ENCODE data around the gene C19orf53.
A peak's percentile ranks its signal among the peaks of the same experiment; 100 is the strongest.

C19orf53 gene

DNA sequence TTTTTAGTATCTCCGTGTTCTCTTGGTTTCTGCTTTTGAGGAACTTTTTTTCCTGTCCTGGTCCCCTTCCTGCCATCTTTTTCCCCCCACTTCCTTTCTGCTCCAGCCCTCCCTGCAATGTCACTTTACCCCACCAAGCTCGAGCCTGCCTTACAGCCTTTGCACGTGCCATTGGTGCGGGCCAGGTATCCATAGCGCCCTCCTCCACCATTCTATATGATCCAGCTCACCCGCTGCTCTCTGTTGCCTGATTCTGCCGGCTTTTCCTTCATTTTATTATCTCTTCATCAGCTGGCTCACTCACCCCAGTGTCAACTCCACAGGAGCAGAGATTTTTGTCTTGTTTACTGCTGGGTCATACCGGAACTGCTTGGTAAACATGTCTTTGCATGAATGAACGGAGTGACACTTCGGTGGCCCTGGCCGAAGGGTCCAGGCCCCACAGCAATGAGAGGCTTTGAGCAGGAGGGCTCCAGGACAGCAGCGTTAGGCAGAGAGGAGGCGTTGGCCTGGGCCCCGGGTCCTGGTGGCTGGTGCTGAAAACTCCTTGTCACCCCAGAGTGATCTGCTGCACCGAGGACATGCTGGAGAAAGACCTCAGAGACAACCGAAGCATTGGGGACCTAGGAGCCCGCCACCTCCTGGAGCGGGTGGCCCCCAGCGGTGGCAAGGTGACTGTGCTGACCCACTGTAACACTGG, 8.7 kb upstream of the C19orf53 start:
- Histone ChIP-seq H3K4me1 (peaks cover 9% of the 10 kb centered on the region), H3K36me3 (ENCODE audit: control insufficient read depth, insufficient read depth, low read length) (no peaks in the 10 kb centered on the region), H3K27ac (peak overlapping the region; percentile 73), H3K27me3 (ENCODE audit: control insufficient read depth, insufficient read depth, low read length) (no peaks in the 10 kb centered on the region), H3K79me2 (no peaks in the 10 kb centered on the region), H3K9me3 (ENCODE audit: control insufficient read depth, low read length) (no peaks in the 10 kb centered on the region), H3K9ac (no peak overlapping the region), H2AFZ (peak overlapping the region; percentile 79), H3K4me2 (ENCODE audit: low read length) (peak overlapping the region; percentile 37), H3K4me3 (ENCODE audit: low read depth, low read length) (peak overlapping the region; percentile 27)
- TF ChIP-seq CTCF (IDR thresholded peaks at IDR 0.05) = no peak

- Histone ChIP-seq H3K4me1 (peaks cover 9% of the 10 kb centered on the region), H2AFZ (no peak overlapping the region), H3K9ac (no peak overlapping the region), H3K4me2 (ENCODE audit: low read length) (peak overlapping the region; percentile 37), H3K27ac (peak overlapping the region; percentile 73), H3K4me3 (ENCODE audit: low read depth, low read length) (no peak overlapping the region), H3K27me3 (ENCODE audit: control insufficient read depth, insufficient read depth, low read length) (no peaks in the 10 kb centered on the region), H3K9me3 (ENCODE audit: control insufficient read depth, low read length) (no peaks in the 10 kb centered on the region), H3K36me3 (ENCODE audit: control insufficient read depth, insufficient read depth, low read length) (no peaks in the 10 kb centered on the region), H3K79me2 (no peaks in the 10 kb centered on the region)
- TF ChIP-seq CTCF (IDR thresholded peaks at IDR 0.05) = no peak
These were observed 8.2 kb upstream of the C19orf53 start for GRCh38 chr19:13766095-13766481.

GRCh38 chr19:13768510-13768909, 5.7 kb upstream of the C19orf53 start:
- Histone ChIP-seq H2AFZ (no peak overlapping the region), H3K9me3 (ENCODE audit: control insufficient read depth, low read length) (no peaks in the 10 kb centered on the region), H3K4me2 (ENCODE audit: low read length) (no peak overlapping the region), H3K79me2 (no peaks in the 10 kb centered on the region), H3K9ac (no peak overlapping the region), H3K27me3 (ENCODE audit: control insufficient read depth, insufficient read depth, low read length) (no peaks in the 10 kb centered on the region), H3K27ac (no peak overlapping the region), H3K4me1 (peaks cover 9% of the 10 kb centered on the region), H3K4me3 (ENCODE audit: low read depth, low read length) (no peak overlapping the region), H3K36me3 (ENCODE audit: control insufficient read depth, insufficient read depth, low read length) (no peaks in the 10 kb centered on the region)
- no peak for TF ChIP-seq CTCF (IDR thresholded peaks at IDR 0.05)

DNA sequence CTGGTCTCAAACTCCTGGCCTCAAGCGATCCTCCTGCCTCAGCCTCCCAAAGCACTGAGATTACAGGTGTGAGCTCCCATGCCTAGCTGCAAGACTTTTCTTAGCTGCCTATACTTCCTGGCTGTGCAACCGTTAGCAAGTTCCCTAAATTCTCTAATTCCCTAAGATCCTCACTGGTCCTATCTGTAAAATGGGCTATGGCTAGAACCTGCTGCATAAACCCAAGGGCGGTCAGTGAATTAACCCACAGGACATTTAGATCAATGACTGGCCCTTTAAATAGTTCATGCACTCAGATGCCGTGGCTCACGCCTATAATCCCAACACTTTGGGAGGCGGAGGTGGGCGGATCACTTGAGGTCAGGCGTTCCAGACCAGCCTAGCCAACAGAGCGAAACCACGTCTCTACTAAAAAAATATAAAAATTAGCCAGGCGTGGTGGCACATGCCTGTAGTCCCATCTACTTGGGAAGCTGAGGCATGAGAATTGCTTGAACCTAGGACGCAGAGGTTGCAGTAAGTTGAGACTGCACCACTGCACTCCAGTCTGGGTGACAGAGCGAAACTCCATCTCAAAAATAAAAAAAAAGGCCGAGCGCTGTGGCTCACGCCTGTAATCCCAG, 4.1 kb upstream of the C19orf53 start:
- no peaks in the 10 kb centered on the region for H3K9me3 ChIP-seq (ENCODE audit: control insufficient read depth, low read length)
- no peak for TF ChIP-seq CTCF (IDR thresholded peaks at IDR 0.05)
- no peaks in the 10 kb centered on the region for H3K36me3 ChIP-seq (ENCODE audit: control insufficient read depth, insufficient read depth, low read length)
- H3K9ac ChIP-seq = no peak overlapping the region
- H2AFZ ChIP-seq = no peak overlapping the region
- no peaks in the 10 kb centered on the region for H3K79me2 ChIP-seq
- peaks cover 8% of the 10 kb centered on the region for H3K4me1 ChIP-seq
- no peaks in the 10 kb centered on the region for H3K27me3 ChIP-seq (ENCODE audit: control insufficient read depth, insufficient read depth, low read length)
- H3K27ac ChIP-seq = no peak overlapping the region
- H3K4me3 ChIP-seq (ENCODE audit: low read depth, low read length) = no peak overlapping the region
- H3K4me2 ChIP-seq (ENCODE audit: low read length) = no peak overlapping the region

DNA sequence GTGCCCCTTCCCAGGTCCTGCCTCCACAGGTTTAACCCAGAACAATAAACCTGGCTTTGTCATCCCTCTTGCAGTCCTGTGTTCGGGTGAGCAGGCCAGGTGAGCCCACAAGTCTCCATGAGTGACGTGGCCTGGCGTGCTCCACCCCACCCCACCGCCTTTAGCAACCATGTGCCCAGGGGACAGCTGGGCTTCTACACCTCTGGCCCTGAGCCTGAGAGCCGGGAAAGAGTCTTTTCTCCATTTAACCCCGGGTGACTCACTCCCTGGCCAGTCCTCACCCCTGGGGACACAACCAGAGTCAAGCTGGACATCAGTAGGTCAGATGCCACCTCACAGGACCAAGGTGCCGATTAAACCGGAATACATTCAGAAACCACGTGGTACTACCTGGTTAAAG, 4.1 kb downstream of the C19orf53 start:
- Histone ChIP-seq H3K4me3 (ENCODE audit: low read depth, low read length) (no peak overlapping the region), H3K9me3 (ENCODE audit: control insufficient read depth, low read length) (no peaks in the 10 kb centered on the region), H3K4me2 (ENCODE audit: low read length) (no peak overlapping the region), H3K27me3 (ENCODE audit: control insufficient read depth, insufficient read depth, low read length) (no peaks in the 10 kb centered on the region), H3K79me2 (peaks cover 9% of the 10 kb centered on the region), H2AFZ (no peak overlapping the region), H3K9ac (no peak overlapping the region), H3K36me3 (ENCODE audit: control insufficient read depth, insufficient read depth, low read length) (no peaks in the 10 kb centered on the region), H3K27ac (no peak overlapping the region), H3K4me1 (peaks cover 8% of the 10 kb centered on the region)
- TF ChIP-seq CTCF (IDR thresholded peaks at IDR 0.05) = no peak

Measured in parathyroid adenoma (tissue), 2 donors.